Prostate gland (tissue), 2 donors: ENCODE results near the gene PPM1K. TPM values are rescaled to one million over a fixed set of nuclear protein-coding genes. Genes with fewer than 3 reads are reported as not detected.

ENCODE experiments used
- DNase-seq: peaks from one replicate; pipeline ENCODE4 v3.0.0-alpha.2; 2019; ENCODE audit warnings: low spot score
- H3K27ac ChIP-seq, 2 donors: fragments of 200-600 bp; sonication (generic); 2 replicates each; pipeline ENCODE4 v1.5.1; 2017 to 2019
- H3K27me3 ChIP-seq: fragments of 200-600 bp; sonication (generic); replicated peaks from 2 replicates; pipeline ENCODE4 v1.5.1; 2019; ENCODE audit not compliant: insufficient read depth
- H3K36me3 ChIP-seq, 2 donors: fragments of 200-600 bp; sonication (generic); 1 replicate in 1 of 2; 2 replicates in 1 of 2; pipeline versions ENCODE4 v1.5.1 to v1.8.1; 2017 to 2019
- H3K4me1 ChIP-seq: fragments of 200-600 bp; sonication (generic); replicated peaks from 2 replicates; pipeline ENCODE4 v1.5.1; 2019
- H3K4me3 ChIP-seq, 2 donors: fragments of 200-600 bp; sonication (generic); 2 replicates each; pipeline ENCODE4 v1.5.1; 2017 to 2019
- H3K9me3 ChIP-seq: fragments of 200-600 bp; sonication (generic); 2 replicates; pipeline ENCODE4 v1.5.1; 2017
- POLR2A ChIP-seq: fragments of 450-650 bp; IDR thresholded peaks from one replicate; pipeline ENCODE4 v1.6.1; 2016; ENCODE audit warnings: antibody characterized with exemption, mild to moderate bottlenecking
- POLR2AphosphoS5 ChIP-seq: sonication (generic); formaldehyde crosslinking; IDR thresholded peaks from one replicate; pipeline ENCODE4 v1.6.1; 2017; ENCODE audit warnings: antibody characterized with exemption
- WGBS: methylation state at CpG from one replicate; pipeline ENCODE4 v1.1.5; 2018; 5-methylcytosine and 5-hydroxymethylcytosine counted together
- intact Hi-C: fragments of 100-400 bp; cut with DNase I; formaldehyde crosslinking; loops from one replicate; pipeline ENCODE4 v1.14.2; 2022
- total RNA-seq, 2 donors: library from RNA; depleted of rRNA; stranded (reverse); fragments of >200 nt; gene quantifications; one replicate each; pipeline ENCODE4 v1.1.0, GENCODE V29; 2016
- TF ChIP-seq, protein P1 (sequence below), 4 experiments: fragments of 200-600 bp in 2 of 4; fragments of 450-650 bp in 2 of 4; sonication (generic) in 2 of 4; IDR thresholded peaks; 1 replicate in 3 of 4; 2 replicates in 1 of 4; pipeline ENCODE4 v1.5.1; 2016 to 2019; ENCODE audit warnings: antibody characterized with exemption in 4 of 4, mild to moderate bottlenecking in 2 of 4, moderate library complexity in 2 of 4

PPM1K gene
- total RNA-seq, 2 donors from 2014 or later: 63.7 to 65.1 TPM

- Histone ChIP-seq H3K9me3 (no peaks in the 10 kb centered on the region), H3K27ac (no peak overlapping the region), H3K4me1 (peaks cover 4% of the 10 kb centered on the region), H3K4me3 (no peak overlapping the region), H3K36me3 (no peaks in the 10 kb centered on the region), H3K27me3 (no peaks in the 10 kb centered on the region)
- intact Hi-C loops: loop anchor here (5.0 to 10.0 kb wide), 3 partner anchors 97 to 756 kb away; partner anchors contain the start of genes HERC6 and SPARCL1
- TF ChIP-seq POLR2AphosphoS5: no peak
- TF ChIP-seq POLR2A: no peak
- TF ChIP-seq, protein P1, sequence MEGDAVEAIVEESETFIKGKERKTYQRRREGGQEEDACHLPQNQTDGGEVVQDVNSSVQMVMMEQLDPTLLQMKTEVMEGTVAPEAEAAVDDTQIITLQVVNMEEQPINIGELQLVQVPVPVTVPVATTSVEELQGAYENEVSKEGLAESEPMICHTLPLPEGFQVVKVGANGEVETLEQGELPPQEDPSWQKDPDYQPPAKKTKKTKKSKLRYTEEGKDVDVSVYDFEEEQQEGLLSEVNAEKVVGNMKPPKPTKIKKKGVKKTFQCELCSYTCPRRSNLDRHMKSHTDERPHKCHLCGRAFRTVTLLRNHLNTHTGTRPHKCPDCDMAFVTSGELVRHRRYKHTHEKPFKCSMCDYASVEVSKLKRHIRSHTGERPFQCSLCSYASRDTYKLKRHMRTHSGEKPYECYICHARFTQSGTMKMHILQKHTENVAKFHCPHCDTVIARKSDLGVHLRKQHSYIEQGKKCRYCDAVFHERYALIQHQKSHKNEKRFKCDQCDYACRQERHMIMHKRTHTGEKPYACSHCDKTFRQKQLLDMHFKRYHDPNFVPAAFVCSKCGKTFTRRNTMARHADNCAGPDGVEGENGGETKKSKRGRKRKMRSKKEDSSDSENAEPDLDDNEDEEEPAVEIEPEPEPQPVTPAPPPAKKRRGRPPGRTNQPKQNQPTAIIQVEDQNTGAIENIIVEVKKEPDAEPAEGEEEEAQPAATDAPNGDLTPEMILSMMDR (IDR thresholded peaks at IDR 0.05): no peak
- DNase-seq: no peak
- 95% methylated on average over 6 of the region's 6 CpGs for WGBS
Observed at GRCh38 chr4:88280228-88280795, 4.0 kb downstream of the PPM1K start.

- no peak overlapping the region for H3K27ac ChIP-seq
- H3K4me1 ChIP-seq: peaks cover 4% of the 10 kb centered on the region
- H3K4me3 ChIP-seq: no peak overlapping the region
- no peaks in the 10 kb centered on the region for H3K27me3 ChIP-seq
- no peaks in the 10 kb centered on the region for H3K36me3 ChIP-seq
- 87% methylated on average over 3 of the region's 3 CpGs for WGBS
- intact Hi-C loops: no loop called here
- TF ChIP-seq POLR2AphosphoS5: no peak
- TF ChIP-seq, protein P1 (IDR thresholded peaks at IDR 0.05): no peak
- no peak for TF ChIP-seq POLR2A
- DNase-seq: no peak
- H3K9me3 ChIP-seq: no peaks in the 10 kb centered on the region
Observed at GRCh38 chr4:88277711-88278225, 6.6 kb downstream of the PPM1K start.

DNA sequence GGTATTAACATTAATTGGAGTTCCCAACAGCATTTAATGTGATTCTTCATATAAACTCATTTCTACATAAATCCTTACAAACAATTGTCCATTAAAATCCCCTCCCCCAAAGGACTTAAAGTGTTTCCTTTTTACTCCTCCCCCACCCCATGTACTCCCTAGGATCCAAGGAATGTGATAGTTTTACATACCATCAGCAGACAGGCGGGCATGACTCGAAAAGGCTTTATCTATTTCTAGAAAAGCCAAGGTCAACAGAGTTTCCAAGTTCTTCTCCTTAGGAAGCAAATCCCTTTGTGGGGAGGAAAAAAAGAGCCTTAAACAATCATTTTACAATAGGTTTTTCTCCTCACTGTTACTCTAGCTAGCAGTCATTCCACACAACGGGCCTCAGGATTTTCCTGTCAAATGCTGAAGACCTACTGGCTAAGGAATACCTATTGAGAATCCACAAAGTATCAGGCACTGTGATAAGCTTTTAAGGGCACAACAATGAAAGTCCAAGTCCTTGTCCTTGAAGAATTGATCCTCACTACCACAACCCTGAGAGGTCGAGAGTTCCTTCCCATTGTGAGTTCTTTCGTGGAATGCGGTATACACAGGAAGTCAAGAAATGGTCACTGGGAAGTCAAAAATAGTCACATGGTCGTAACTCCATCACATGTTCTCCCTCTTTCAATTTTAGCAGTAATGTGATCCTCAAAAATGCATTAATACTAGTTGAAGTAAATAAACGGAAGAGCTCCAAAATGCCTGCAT, 7.2 kb downstream of the PPM1K start:
- no peak for DNase-seq
- Histone ChIP-seq H3K4me3 (no peak overlapping the region), H3K36me3 (no peaks in the 10 kb centered on the region), H3K27ac (no peak overlapping the region), H3K27me3 (no peaks in the 10 kb centered on the region), H3K4me1 (peaks cover 4% of the 10 kb centered on the region), H3K9me3 (no peaks in the 10 kb centered on the region)
- intact Hi-C loops: no loop called here
- TF ChIP-seq, protein P1 (IDR thresholded peaks at IDR 0.05): no peak
- 96% methylated on average over 8 of the region's 8 CpGs for WGBS

DNA sequence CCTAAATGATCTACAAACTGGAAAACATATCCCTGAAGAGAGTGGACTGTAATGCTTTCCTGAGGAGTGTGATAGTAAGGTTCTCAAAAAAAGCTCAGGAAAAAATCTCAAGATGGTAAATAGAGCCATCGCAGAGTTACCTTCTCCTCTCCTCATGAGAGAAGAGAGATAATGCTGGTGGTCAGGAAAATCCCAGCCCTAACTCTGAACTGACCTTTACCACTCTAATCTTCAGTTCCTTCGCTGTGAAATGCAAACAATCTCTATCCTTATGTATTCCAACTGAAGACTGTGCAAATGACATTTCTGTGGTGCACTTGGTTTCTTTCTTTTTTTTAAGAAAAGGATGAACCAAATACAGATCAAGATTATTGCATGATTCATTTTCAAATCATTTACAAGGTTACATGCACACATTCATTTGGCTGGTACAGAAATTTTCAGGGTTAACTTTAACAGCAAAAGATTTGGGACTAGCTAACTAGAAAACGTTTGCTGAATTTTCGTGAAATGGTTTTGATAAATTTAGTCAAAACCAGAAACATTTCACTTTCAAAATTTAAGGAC, 8.3 kb downstream of the PPM1K start:
- TF ChIP-seq, protein P1 (IDR thresholded peaks at IDR 0.05): no peak
- TF ChIP-seq POLR2A (no peak), POLR2AphosphoS5 (no peak)
- Histone ChIP-seq H3K36me3 (no peaks in the 10 kb centered on the region), H3K4me1 (peaks cover 4% of the 10 kb centered on the region), H3K27me3 (no peaks in the 10 kb centered on the region), H3K27ac (no peak overlapping the region), H3K4me3 (no peak overlapping the region), H3K9me3 (no peaks in the 10 kb centered on the region)
- 83% methylated on average over 4 of the region's 4 CpGs for whole genome bisulfite sequencing
- DNase-seq: no peak
- intact Hi-C loops: no loop called here
